K562 (cell line): Measurements from ENCODE around the gene CC2D2B. TPM values are rescaled to one million over a fixed set of nuclear protein-coding genes. Genes with fewer than 3 reads are reported as not detected.

Experiments used
- C11orf30 ChIP-seq: fragments of 450-650 bp; IDR thresholded peaks from 2 replicates; pipeline ENCODE4 v1.6.1; 2016; ENCODE audit warnings: low read depth, mild to moderate bottlenecking
- CBFA2T3 ChIP-seq: fragments of 450-650 bp; IDR thresholded peaks from 2 replicates; pipeline ENCODE4 v1.6.1; 2017
- E2F3 ChIP-seq: fragments of 250-450 bp; sonication (Bioruptor Pico); IDR thresholded peaks from 2 replicates; pipeline ENCODE4 v1.4.0; 2020; ENCODE audit warnings: mild to moderate bottlenecking
- ESRRA ChIP-seq: fragments of 450-650 bp; IDR thresholded peaks from 2 replicates; pipeline ENCODE4 v1.6.1; 2014; ENCODE audit warnings: low read depth, mild to moderate bottlenecking, moderate library complexity, borderline replicate concordance
- FOXM1 ChIP-seq, 2 experiments: fragments of 450-650 bp in 1 of 2; sonication (generic) in 1 of 2; formaldehyde crosslinking in 1 of 2; IDR thresholded peaks; 2 replicates each; pipeline versions ENCODE4 v1.6.1 to v1.9.0; 2017 to 2022; ENCODE audit warnings: low read depth in 2 of 2, mild to moderate bottlenecking in 2 of 2, missing genetic modification reagents in 1 of 2, moderate library complexity in 1 of 2
- ILK ChIP-seq: fragments of 450-650 bp; IDR thresholded peaks from 2 replicates; pipeline ENCODE4 v1.6.1; 2016; ENCODE audit warnings: missing genetic modification characterization, low read depth, mild to moderate bottlenecking, missing compliant biosample characterization, moderate library complexity, borderline replicate concordance
- KDM1A ChIP-seq, 2 experiments: fragments of 450-650 bp; IDR thresholded peaks; 2 replicates each; pipeline ENCODE4 v1.6.1; 2016; ENCODE audit warnings: mild to moderate bottlenecking in 2 of 2
- MED1 ChIP-seq: sonication (generic); formaldehyde crosslinking; IDR thresholded peaks from 2 replicates; pipeline ENCODE4 v1.8.1; 2023; ENCODE audit warnings: missing genetic modification reagents, borderline replicate concordance
- NFE2L1 ChIP-seq: fragments of 450-650 bp; IDR thresholded peaks from 2 replicates; pipeline ENCODE4 v1.6.1; 2016; ENCODE audit warnings: missing genetic modification characterization, low read depth, mild to moderate bottlenecking, missing compliant biosample characterization, moderate library complexity, borderline replicate concordance
- NFIX ChIP-seq: fragments of 250-450 bp; sonication (Bioruptor Pico); IDR thresholded peaks from 2 replicates; pipeline ENCODE4 v1.4.0; 2020; ENCODE audit warnings: low read depth, mild to moderate bottlenecking, moderate library complexity
- NFXL1 ChIP-seq: fragments of 450-650 bp; formaldehyde crosslinking; IDR thresholded peaks from 2 replicates; pipeline ENCODE4 v1.4.0; 2021; ENCODE audit warnings: mild to moderate bottlenecking
- NR1H2 ChIP-seq: sonication (generic); formaldehyde crosslinking; IDR thresholded peaks from 2 replicates; pipeline ENCODE4 v1.4.0; 2020; ENCODE audit warnings: mild to moderate bottlenecking, missing genetic modification reagents
- POLR2AphosphoS5 ChIP-seq: IDR thresholded peaks from 2 replicates; pipeline ENCODE4 v1.6.1; 2011; ENCODE audit warnings: mild to moderate bottlenecking, low read depth, low read length, moderate library complexity; ENCODE audit not compliant: control insufficient read depth, insufficient read depth
- RAD51 ChIP-seq: fragments of 450-650 bp; IDR thresholded peaks from 2 replicates; pipeline ENCODE4 v1.7.1; 2016; ENCODE audit warnings: low read depth, mild to moderate bottlenecking, borderline replicate concordance
- SIX5 ChIP-seq, 2 experiments: IDR thresholded peaks; 2 replicates each; pipeline ENCODE4 v1.6.1; 2011; ENCODE audit warnings: low read length in 2 of 2, borderline replicate concordance in 1 of 2, low read depth in 1 of 2, mild to moderate bottlenecking in 1 of 2, moderate library complexity in 1 of 2; ENCODE audit not compliant: insufficient read depth in 1 of 2
- STAT5A ChIP-seq: IDR thresholded peaks from 2 replicates; pipeline ENCODE4 v1.6.1; 2012; ENCODE audit warnings: low read length, inconsistent platforms, borderline replicate concordance
- TCF3 ChIP-seq: sonication (generic); formaldehyde crosslinking; IDR thresholded peaks from 2 replicates; pipeline ENCODE4 v1.4.0; 2020; ENCODE audit warnings: mild to moderate bottlenecking, missing genetic modification reagents
- ZNF384 ChIP-seq: IDR thresholded peaks from 2 replicates; pipeline ENCODE4 v1.6.1; 2012; ENCODE audit warnings: low read depth, low read length, improper control_type of control experiment
- polyA plus RNA-seq, 8 experiments: library from polyadenylated mRNA; depleted of rRNA in 4 of 8; stranded (reverse) in 5 of 8; unstranded in 3 of 8; fragments of >200 nt; fragmentation: Nextera tagmentation in 2 of 8; fragmentation: Illumina TruSeq in 1 of 8; extraction: Ambion mirVana in 2 of 8; extraction: Trizol in 1 of 8; gene quantifications; 2 replicates each; pipeline versions ENCODE4 v1.2.1 to v1.2.3, GENCODE V29; 2011 to 2014; ENCODE audit warnings: inconsistent platforms in 1 of 8, missing spikeins in 1 of 8
- total RNA-seq, 7 experiments: library from RNA; depleted of rRNA in 6 of 7; stranded (reverse); fragments of >200 nt in 6 of 7; fragmentation: Illumina TruSeq in 2 of 7; extraction: Trizol in 2 of 7; gene quantifications; 2 replicates each; pipeline versions ENCODE4 v1.2.1 to v1.2.3, GENCODE V29; 2011 to 2021; ENCODE audit warnings: low replicate concordance in 1 of 7
- TF ChIP-seq, protein P1 (sequence below): fragments of 450-650 bp; IDR thresholded peaks from 2 replicates; pipeline ENCODE4 v1.6.1; 2016
- TF ChIP-seq, protein P2 (sequence below): fragments of 450-650 bp; IDR thresholded peaks from 2 replicates; pipeline ENCODE4 v1.6.1; 2017; ENCODE audit warnings: mild to moderate bottlenecking, moderate library complexity
- TF ChIP-seq, protein P3 (sequence below): fragments of 250-450 bp; sonication (Bioruptor Pico); IDR thresholded peaks from 2 replicates; pipeline ENCODE4 v1.8.0; 2021; ENCODE audit warnings: moderate library complexity, mild to moderate bottlenecking, inconsistent platforms
- TF ChIP-seq, protein P4 (sequence below): fragments of 250-450 bp; sonication (Bioruptor Pico); IDR thresholded peaks from 2 replicates; pipeline ENCODE4 v1.4.0; 2020; ENCODE audit warnings: mild to moderate bottlenecking, moderate library complexity, borderline replicate concordance

Gene CC2D2B
- total and polyA plus RNA-seq, 9 of the 15 experiments (the other 6 are each of a cell fraction or from before 2014, with no cell fraction given), result 0.10 to 0.34 (median 0.20) TPM; not detected in 5

DNA sequence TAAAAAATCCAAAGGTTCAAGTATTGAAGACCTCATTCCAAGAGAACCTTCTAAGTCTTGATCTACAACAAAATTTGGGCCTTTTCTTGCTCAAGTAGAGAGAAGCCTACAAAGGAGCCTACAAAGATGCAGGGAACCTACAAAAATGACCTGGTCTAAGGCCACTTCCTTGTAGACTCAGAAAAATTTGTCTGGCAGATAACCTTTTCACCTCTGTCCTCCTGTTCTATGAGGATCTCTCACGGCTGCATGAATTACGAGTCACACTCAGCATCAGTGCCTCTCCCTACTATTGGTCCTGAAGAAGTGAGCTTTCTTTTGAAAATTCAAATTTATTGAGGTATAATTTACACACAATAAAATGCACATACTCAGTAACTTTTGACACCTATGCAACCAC lies 164.9 kb downstream of the CC2D2B start (continued):
- TF ChIP-seq, protein P1, sequence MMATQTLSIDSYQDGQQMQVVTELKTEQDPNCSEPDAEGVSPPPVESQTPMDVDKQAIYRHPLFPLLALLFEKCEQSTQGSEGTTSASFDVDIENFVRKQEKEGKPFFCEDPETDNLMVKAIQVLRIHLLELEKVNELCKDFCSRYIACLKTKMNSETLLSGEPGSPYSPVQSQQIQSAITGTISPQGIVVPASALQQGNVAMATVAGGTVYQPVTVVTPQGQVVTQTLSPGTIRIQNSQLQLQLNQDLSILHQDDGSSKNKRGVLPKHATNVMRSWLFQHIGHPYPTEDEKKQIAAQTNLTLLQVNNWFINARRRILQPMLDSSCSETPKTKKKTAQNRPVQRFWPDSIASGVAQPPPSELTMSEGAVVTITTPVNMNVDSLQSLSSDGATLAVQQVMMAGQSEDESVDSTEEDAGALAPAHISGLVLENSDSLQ, result peak; percentile 31; the same call in 1 of the 2 replicates
- no peak for TF ChIP-seq ILK (tag)
- peak in 1 of 2 experiments; percentile 28; a peak in 1 of 4 replicates for TF ChIP-seq KDM1A (IDR thresholded peaks at IDR 0.05)
- TF ChIP-seq STAT5A, result peak; percentile 43; the same call in 1 of the 2 replicates
- TF ChIP-seq FOXM1 (IDR thresholded peaks at IDR 0.05; ENCODE audit: low read depth), result peak; percentile 69
- TF ChIP-seq FOXM1 (CRISPR knock-in tag; IDR thresholded peaks at IDR 0.05; ENCODE audit: low read depth), result no peak
- peak; percentile 58 for TF ChIP-seq TCF3
- TF ChIP-seq, protein P2, sequence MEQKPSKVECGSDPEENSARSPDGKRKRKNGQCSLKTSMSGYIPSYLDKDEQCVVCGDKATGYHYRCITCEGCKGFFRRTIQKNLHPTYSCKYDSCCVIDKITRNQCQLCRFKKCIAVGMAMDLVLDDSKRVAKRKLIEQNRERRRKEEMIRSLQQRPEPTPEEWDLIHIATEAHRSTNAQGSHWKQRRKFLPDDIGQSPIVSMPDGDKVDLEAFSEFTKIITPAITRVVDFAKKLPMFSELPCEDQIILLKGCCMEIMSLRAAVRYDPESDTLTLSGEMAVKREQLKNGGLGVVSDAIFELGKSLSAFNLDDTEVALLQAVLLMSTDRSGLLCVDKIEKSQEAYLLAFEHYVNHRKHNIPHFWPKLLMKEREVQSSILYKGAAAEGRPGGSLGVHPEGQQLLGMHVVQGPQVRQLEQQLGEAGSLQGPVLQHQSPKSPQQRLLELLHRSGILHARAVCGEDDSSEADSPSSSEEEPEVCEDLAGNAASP, result no peak
- TF ChIP-seq SIX5 (IDR thresholded peaks at IDR 0.05; ENCODE audit: borderline replicate concordance in 1 of 2, insufficient read depth in 1 of 2, low read depth in 1 of 2, low read length in 2 of 2), result no peak
- no peak for TF ChIP-seq NFIX
- peak; percentile 84 for TF ChIP-seq CBFA2T3
- no peak for TF ChIP-seq E2F3 (CRISPR knock-in tag)
- TF ChIP-seq NFXL1, result no peak
- TF ChIP-seq NR1H2 (CRISPR knock-in tag), result no peak
- TF ChIP-seq C11orf30, result no peak
- TF ChIP-seq, protein P3, sequence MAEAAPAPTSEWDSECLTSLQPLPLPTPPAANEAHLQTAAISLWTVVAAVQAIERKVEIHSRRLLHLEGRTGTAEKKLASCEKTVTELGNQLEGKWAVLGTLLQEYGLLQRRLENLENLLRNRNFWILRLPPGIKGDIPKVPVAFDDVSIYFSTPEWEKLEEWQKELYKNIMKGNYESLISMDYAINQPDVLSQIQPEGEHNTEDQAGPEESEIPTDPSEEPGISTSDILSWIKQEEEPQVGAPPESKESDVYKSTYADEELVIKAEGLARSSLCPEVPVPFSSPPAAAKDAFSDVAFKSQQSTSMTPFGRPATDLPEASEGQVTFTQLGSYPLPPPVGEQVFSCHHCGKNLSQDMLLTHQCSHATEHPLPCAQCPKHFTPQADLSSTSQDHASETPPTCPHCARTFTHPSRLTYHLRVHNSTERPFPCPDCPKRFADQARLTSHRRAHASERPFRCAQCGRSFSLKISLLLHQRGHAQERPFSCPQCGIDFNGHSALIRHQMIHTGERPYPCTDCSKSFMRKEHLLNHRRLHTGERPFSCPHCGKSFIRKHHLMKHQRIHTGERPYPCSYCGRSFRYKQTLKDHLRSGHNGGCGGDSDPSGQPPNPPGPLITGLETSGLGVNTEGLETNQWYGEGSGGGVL (CRISPR knock-in tag), result no peak
- no peak for TF ChIP-seq ZNF384
- TF ChIP-seq POLR2AphosphoS5, result 0 out of 2 replicates have a peak, but pooled peaks have one; percentile 34
- no peak for TF ChIP-seq RAD51
- TF ChIP-seq ESRRA, result 0 out of 2 replicates have a peak, but pooled peaks have one; percentile 16
- TF ChIP-seq, protein P4, sequence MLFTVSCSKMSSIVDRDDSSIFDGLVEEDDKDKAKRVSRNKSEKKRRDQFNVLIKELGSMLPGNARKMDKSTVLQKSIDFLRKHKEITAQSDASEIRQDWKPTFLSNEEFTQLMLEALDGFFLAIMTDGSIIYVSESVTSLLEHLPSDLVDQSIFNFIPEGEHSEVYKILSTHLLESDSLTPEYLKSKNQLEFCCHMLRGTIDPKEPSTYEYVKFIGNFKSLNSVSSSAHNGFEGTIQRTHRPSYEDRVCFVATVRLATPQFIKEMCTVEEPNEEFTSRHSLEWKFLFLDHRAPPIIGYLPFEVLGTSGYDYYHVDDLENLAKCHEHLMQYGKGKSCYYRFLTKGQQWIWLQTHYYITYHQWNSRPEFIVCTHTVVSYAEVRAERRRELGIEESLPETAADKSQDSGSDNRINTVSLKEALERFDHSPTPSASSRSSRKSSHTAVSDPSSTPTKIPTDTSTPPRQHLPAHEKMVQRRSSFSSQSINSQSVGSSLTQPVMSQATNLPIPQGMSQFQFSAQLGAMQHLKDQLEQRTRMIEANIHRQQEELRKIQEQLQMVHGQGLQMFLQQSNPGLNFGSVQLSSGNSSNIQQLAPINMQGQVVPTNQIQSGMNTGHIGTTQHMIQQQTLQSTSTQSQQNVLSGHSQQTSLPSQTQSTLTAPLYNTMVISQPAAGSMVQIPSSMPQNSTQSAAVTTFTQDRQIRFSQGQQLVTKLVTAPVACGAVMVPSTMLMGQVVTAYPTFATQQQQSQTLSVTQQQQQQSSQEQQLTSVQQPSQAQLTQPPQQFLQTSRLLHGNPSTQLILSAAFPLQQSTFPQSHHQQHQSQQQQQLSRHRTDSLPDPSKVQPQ (CRISPR knock-in tag), result no peak
- TF ChIP-seq NFE2L1 (tag), result no peak
- TF ChIP-seq MED1 (CRISPR knock-in tag), result no peak
